ENCODE measurements around the gene ADAMTSL1. TPM values are rescaled to one million over a fixed set of nuclear protein-coding genes. Genes with fewer than 3 reads are reported as not detected.

ADAMTSL1 gene
- total and polyA plus RNA-seq, 2 of the 8 experiments (the other 6 are each of a cell fraction or from before 2014, with no cell fraction given) = 0.84 to 1.1 TPM

DNA sequence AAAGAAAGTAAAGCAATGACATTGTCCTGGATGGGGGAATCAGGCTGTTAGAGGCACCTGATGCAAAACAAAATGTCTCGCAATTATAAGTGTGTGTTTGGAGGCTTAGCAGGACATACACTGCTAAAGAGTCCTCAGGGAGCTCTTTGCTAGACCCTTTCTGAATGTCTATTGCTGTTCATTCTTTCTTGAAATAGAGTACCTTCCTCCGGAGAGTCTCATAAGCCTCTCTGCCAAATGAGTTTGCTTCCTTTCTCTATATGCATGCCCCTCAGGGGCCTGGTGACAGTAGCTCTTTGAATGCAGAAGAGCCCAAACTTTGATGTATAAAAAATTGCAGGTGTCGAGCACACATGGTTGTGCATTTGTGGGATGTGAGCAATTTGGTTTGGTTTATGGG lies 26.4 kb upstream of the ADAMTSL1 start (continued):
- TF ChIP-seq, protein P1, sequence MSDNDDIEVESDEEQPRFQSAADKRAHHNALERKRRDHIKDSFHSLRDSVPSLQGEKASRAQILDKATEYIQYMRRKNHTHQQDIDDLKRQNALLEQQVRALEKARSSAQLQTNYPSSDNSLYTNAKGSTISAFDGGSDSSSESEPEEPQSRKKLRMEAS (IDR thresholded peaks at IDR 0.05) = no peak
- TF ChIP-seq KDM5A (IDR thresholded peaks at IDR 0.05; ENCODE audit: low read length) = no peak
- TF ChIP-seq PHF8 (conservative IDR thresholded peaks at IDR 0.05; ENCODE audit: low read depth, low read length) = no peak
- no peak for TF ChIP-seq CHD1 (IDR thresholded peaks at IDR 0.05; ENCODE audit: low read depth, low read length)
- no peak for TF ChIP-seq YY1 (IDR thresholded peaks at IDR 0.05; ENCODE audit: low read depth, low read length)
- no peak for TF ChIP-seq SUZ12 (IDR thresholded peaks at IDR 0.05; ENCODE audit: low read length)
- TF ChIP-seq SIN3A (conservative IDR thresholded peaks at IDR 0.05 in 1 of 2, IDR thresholded peaks at IDR 0.05 in 1 of 2; ENCODE audit: low read depth in 1 of 2, low read length in 2 of 2) = no peak

Measured in H1 (cell line).